K562 (cell line): Measurements from ENCODE around the gene EPB41L2. TPM values are rescaled to one million over a fixed set of nuclear protein-coding genes. Genes with fewer than 3 reads are reported as not detected.

ENCODE experiments used
- ATAC-seq: fragments of 200-7000 bp; cut with Tn5 transposase; 3 replicates; pipeline ENCODE4 v1.9.1; 2020; ENCODE audit warnings: moderate library complexity
- BruUV-seq: library from RNA; stranded (reverse); fragments of 400-500 nt; replicated peaks from 2 replicates; lab custom pipeline; 2021; lab: Mats Ljungman, UMichigan
- CTCF ChIA-PET: fragments of 300-600 bp; formaldehyde crosslinking; extraction: SDS; loops from one replicate; lab custom pipeline; 2021; ENCODE audit warnings: low intra/inter-chr PET ratio; lab: Yijun Ruan, JAX
- POLR2A ChIA-PET: fragments of 300-600, 350-650 bp; sonication (Branson Sonifier 250); formaldehyde crosslinking; extraction: SDS; loops from one replicate; lab custom pipeline; 2021; ENCODE audit warnings: antibody characterized with exemption, inconsistent platforms; lab: Yijun Ruan, JAX
- DNase-seq, 4 experiments: peaks; one replicate each; pipeline versions ENCODE4 v3.0.0 to v3.0.0-alpha.2; 2011 to 2018; ENCODE audit warnings: low spot score in 3 of 4, mixed read lengths in 3 of 4; ENCODE audit errors: extremely low read depth in 1 of 4
- FAIRE-seq: peaks from 2 replicates; lab custom pipeline; 2011; peaks lifted over from hg19 to GRCh38; lab: Jason Lieb, UNC
- H2AFZ ChIP-seq: 2 replicates; pipeline ENCODE4 v1.6.0; 2011; ENCODE audit warnings: low read depth, low read length, control low read depth, inconsistent platforms
- H3K27ac ChIP-seq: fragments of 200-600 bp; 3 replicates; pipeline ENCODE4 v1.8.0; 2011; ENCODE audit warnings: low read depth, mild to moderate bottlenecking, control low read depth, inconsistent platforms, low read length, moderate library complexity, mixed read lengths; ENCODE audit errors: extremely low read depth
- H3K27me3 ChIP-seq, 2 experiments: fragments of 300-600 bp in 1 of 2; 2 replicates in 1 of 2; 3 replicates in 1 of 2; pipeline versions ENCODE4 v1.6.0 to v1.8.0; 2011; ENCODE audit warnings: inconsistent platforms in 2 of 2, low read length in 2 of 2, mild to moderate bottlenecking in 1 of 2, mixed read lengths in 1 of 2, moderate library complexity in 1 of 2; ENCODE audit not compliant: control insufficient read depth in 2 of 2, insufficient read depth in 2 of 2
- H3K36me3 ChIP-seq: fragments of 300-600 bp; 3 replicates; pipeline ENCODE4 v1.8.0; 2011; ENCODE audit warnings: mild to moderate bottlenecking, low read length, inconsistent platforms; ENCODE audit not compliant: control insufficient read depth, insufficient read depth
- H3K4me1 ChIP-seq, 2 experiments: fragments of 200-600 bp in 1 of 2; replicated peaks in 1 of 2; 2 replicates in 1 of 2; 3 replicates in 1 of 2; pipeline versions ENCODE4 v1.5.1 to v1.8.0; 2011; ENCODE audit warnings: inconsistent platforms in 2 of 2, low read length in 2 of 2, mild to moderate bottlenecking in 1 of 2, mixed read lengths in 1 of 2, moderate library complexity in 1 of 2; ENCODE audit not compliant: control insufficient read depth in 2 of 2, insufficient read depth in 2 of 2
- H3K4me2 ChIP-seq: 2 replicates; pipeline ENCODE4 v1.6.1; 2011; ENCODE audit warnings: low read length, control low read depth, inconsistent platforms, mixed read lengths; ENCODE audit not compliant: insufficient read depth
- H3K4me3 ChIP-seq: fragments of 200-600 bp; sonication (generic), shearing (Covaris generic); 2 replicates; pipeline ENCODE4 v1.5.1; 2016; ENCODE audit warnings: control low read depth, inconsistent platforms
- H3K79me2 ChIP-seq: fragments of 200-600 bp; 3 replicates; pipeline ENCODE4 v1.8.0; 2011; ENCODE audit warnings: low read length, inconsistent platforms; ENCODE audit not compliant: control insufficient read depth, insufficient read depth
- H3K9ac ChIP-seq, 2 experiments: 2 replicates each; pipeline versions ENCODE4 v1.6.0 to v1.6.1; 2011; ENCODE audit warnings: low read depth in 2 of 2, low read length in 2 of 2, control low read depth in 1 of 2, inconsistent platforms in 1 of 2, mild to moderate bottlenecking in 1 of 2, mixed read lengths in 1 of 2; ENCODE audit not compliant: insufficient read depth in 1 of 2
- H3K9me1 ChIP-seq: one replicate; pipeline ENCODE4 v1.6.0; 2011; ENCODE audit warnings: inconsistent platforms, mild to moderate bottlenecking, low read length, moderate library complexity; ENCODE audit not compliant: control insufficient read depth, insufficient read depth
- H3K9me3 ChIP-seq: replicated peaks from 2 replicates; pipeline ENCODE4 v1.5.1; 2011; ENCODE audit warnings: low read depth, low read length, inconsistent platforms; ENCODE audit not compliant: control insufficient read depth, insufficient read depth
- H4K20me1 ChIP-seq: replicated peaks from 2 replicates; pipeline ENCODE4 v1.6.1; 2011; ENCODE audit warnings: low read length, inconsistent platforms, mixed read lengths; ENCODE audit not compliant: control insufficient read depth, insufficient read depth
- DACH1 ChIP-seq: fragments of 450-650 bp; IDR thresholded peaks from 2 replicates; pipeline ENCODE4 v1.6.1; 2018; ENCODE audit not compliant: partially characterized antibody
- HMG20B ChIP-seq: fragments of 250-450 bp; sonication (Bioruptor Pico); IDR thresholded peaks from 2 replicates; pipeline ENCODE4 v1.5.0; 2021; ENCODE audit warnings: mild to moderate bottlenecking
- KAT8 ChIP-seq: fragments of 450-650 bp; IDR thresholded peaks from 2 replicates; pipeline ENCODE4 v1.6.1; 2016; ENCODE audit warnings: low read depth, mild to moderate bottlenecking
- RCOR1 ChIP-seq, 2 experiments: IDR thresholded peaks; 2 replicates each; pipeline ENCODE4 v1.6.1; 2012; ENCODE audit warnings: low read depth in 2 of 2, low read length in 2 of 2, borderline replicate concordance in 1 of 2, improper control_type of control experiment in 1 of 2
- SRF ChIP-seq, 2 experiments: fragments of 250-450, 450-650 bp in 1 of 2; sonication (Bioruptor Pico) in 1 of 2; sonication (generic) in 1 of 2; formaldehyde crosslinking; IDR thresholded peaks; 2 replicates each; pipeline versions ENCODE4 v1.5.0 to v1.5.1; 2020 to 2022; ENCODE audit warnings: mild to moderate bottlenecking in 1 of 2, missing genetic modification reagents in 1 of 2
- ZBTB49 ChIP-seq: sonication (generic); formaldehyde crosslinking; IDR thresholded peaks from 2 replicates; pipeline ENCODE4 v1.8.0; 2022; ENCODE audit warnings: missing genetic modification reagents, mild to moderate bottlenecking, borderline replicate concordance
- in situ Hi-C: fragments of 300-500 bp; cut with MboI; formaldehyde crosslinking; loops from 4 replicates; pipeline ENCODE4 v1.15.0; 2018; ENCODE audit warnings: inconsistent platforms, mixed read lengths
- intact Hi-C: fragments of 100-400 bp; cut with micrococcal nuclease; formaldehyde crosslinking; loops from 2 replicates; pipeline ENCODE4 v1.14.2; 2022
- polyA plus RNA-seq, 8 experiments: library from polyadenylated mRNA; depleted of rRNA in 4 of 8; stranded (reverse) in 5 of 8; unstranded in 3 of 8; fragments of >200 nt; fragmentation: Nextera tagmentation in 2 of 8; fragmentation: Illumina TruSeq in 1 of 8; extraction: Ambion mirVana in 2 of 8; extraction: Trizol in 1 of 8; gene quantifications; 2 replicates each; pipeline versions ENCODE4 v1.2.1 to v1.2.3, GENCODE V29; 2011 to 2014; ENCODE audit warnings: inconsistent platforms in 1 of 8, missing spikeins in 1 of 8
- total RNA-seq, 7 experiments: library from RNA; depleted of rRNA in 6 of 7; stranded (reverse); fragments of >200 nt in 6 of 7; fragmentation: Illumina TruSeq in 2 of 7; extraction: Trizol in 2 of 7; gene quantifications; 2 replicates each; pipeline versions ENCODE4 v1.2.1 to v1.2.3, GENCODE V29; 2011 to 2021; ENCODE audit warnings: low replicate concordance in 1 of 7

EPB41L2 gene
- total and polyA plus RNA-seq, 9 of the 15 experiments (the other 6 are each of a cell fraction or from before 2014, with no cell fraction given): 5.1 to 53.6 (median 25.0) TPM

GRCh38 chr6:130837067-130837466 is 226.0 kb downstream of the EPB41L2 start:
- DNase-seq: no peak
- in situ Hi-C loops: no loop called here
- Histone ChIP-seq H4K20me1 (no peaks in the 10 kb centered on the region), H3K9ac (no peak overlapping the region)
- BruUV-seq: no TSS peak
- ATAC-seq: no peak
- no peak for FAIRE-seq
- no peak for TF ChIP-seq SRF (CRISPR knock-in tag; IDR thresholded peaks at IDR 0.05)
- TF ChIP-seq HMG20B: no peak
- TF ChIP-seq KAT8: no peak
- no peak for TF ChIP-seq RCOR1 (IDR thresholded peaks at IDR 0.05; ENCODE audit: borderline replicate concordance in 1 of 2, low read depth in 2 of 2, low read length in 2 of 2)
- no peak for TF ChIP-seq ZBTB49 (CRISPR knock-in tag)
- no peak for TF ChIP-seq DACH1
- TF ChIP-seq, all 486 proteins: peak for 0
- Histone ChIP-seq H2AFZ (no peak overlapping the region), H3K4me3 (no peak overlapping the region), H3K4me1 (no peaks in the 10 kb centered on the region), H3K79me2 (no peaks in the 10 kb centered on the region), H3K9me3 (no peaks in the 10 kb centered on the region), H3K27me3 (no peaks in the 10 kb centered on the region), H3K9me1 (no peaks in the 10 kb centered on the region), H3K4me2 (no peak overlapping the region), H3K27ac (no peak overlapping the region), H3K36me3 (no peaks in the 10 kb centered on the region)
- ChIA-PET CTCF (no interaction called here), POLR2A (no interaction called here)
- intact Hi-C loops: no loop called here
